T47D (cell line): ENCODE results near the gene ADH5.
"Not testable (repeated sequence)": the region's sequence is repeated elsewhere in the genome, so short reads cannot be mapped to it uniquely, and the experiment has no call there.

ENCODE experiments used
- DNase-seq, 2 experiments: peaks; one replicate each; pipeline versions ENCODE4 v3.0.0 to v3.0.0-alpha.2; 2011 to 2012; ENCODE audit warnings: low read depth in 1 of 2, low spot score in 1 of 2
- JUND ChIP-seq: IDR thresholded peaks from 2 replicates; pipeline ENCODE4 v1.6.1; 2012; ENCODE audit warnings: low read depth
- in situ Hi-C: cut with HindIII; loops from 2 replicates; pipeline ENCODE4 v1.10.0; 2016; ENCODE audit warnings: low sequenced_read_pairs, low pct_unique_long_range_greater_than_20kb

Gene ADH5

GRCh38 chr4:99078931-99079624 is 9.5 kb downstream of the ADH5 start:
- no peak for DNase-seq
- TF ChIP-seq JUND: no peak
- in situ Hi-C loops: no loop called here

DNA sequence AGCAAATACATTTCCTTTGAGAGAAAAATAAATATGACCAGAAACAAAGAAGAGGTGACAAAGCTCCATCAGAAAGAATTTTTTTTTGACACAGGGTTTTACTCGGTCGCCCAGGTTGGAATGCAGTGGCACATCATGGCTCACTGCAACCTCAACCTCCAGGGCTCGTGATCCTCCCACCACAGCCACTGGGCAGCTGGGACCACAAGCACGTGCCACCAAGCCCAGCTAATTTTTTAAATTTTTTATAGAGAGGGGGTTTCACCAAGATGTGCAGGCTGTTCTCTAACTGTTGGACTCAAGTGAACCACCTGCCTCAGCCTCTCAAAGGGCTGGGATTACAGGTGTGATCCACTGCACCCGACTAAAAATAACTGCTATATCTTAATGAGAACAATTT is 10.3 kb downstream of the ADH5 start:
- in situ Hi-C loops: no loop called here
- no peak for TF ChIP-seq JUND
- no peak for DNase-seq

DNA sequence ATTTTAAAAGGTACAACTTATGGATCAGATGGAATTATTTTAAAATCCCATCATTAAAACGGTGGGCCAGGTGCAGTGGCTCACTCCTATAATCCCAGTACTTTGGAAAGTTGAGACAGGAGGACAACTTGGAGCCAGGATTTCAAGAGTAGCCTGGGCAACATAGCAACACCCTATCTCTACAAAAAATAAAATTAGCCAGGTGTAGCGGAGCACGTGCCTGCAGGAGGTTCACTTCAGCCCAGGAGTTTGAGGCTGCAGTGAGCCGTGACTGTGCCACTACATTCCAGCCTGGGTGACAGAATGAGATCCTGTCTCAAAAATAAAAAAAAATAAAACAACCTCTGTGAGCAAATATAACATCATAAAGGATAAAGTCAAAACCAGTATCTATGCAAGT is 11.4 kb downstream of the ADH5 start:
- in situ Hi-C loops: no loop called here
- DNase-seq: no peak
- TF ChIP-seq JUND: no peak

GRCh38 chr4:99076292-99076976 is 12.2 kb downstream of the ADH5 start:
- no peak for DNase-seq
- TF ChIP-seq JUND: no peak
- in situ Hi-C loops: no loop called here

- in situ Hi-C loops: no loop called here
- TF ChIP-seq JUND: no peak
- DNase-seq: no peak
Measured at GRCh38 chr4:99074816-99075215, 13.8 kb downstream of the ADH5 start.

DNA sequence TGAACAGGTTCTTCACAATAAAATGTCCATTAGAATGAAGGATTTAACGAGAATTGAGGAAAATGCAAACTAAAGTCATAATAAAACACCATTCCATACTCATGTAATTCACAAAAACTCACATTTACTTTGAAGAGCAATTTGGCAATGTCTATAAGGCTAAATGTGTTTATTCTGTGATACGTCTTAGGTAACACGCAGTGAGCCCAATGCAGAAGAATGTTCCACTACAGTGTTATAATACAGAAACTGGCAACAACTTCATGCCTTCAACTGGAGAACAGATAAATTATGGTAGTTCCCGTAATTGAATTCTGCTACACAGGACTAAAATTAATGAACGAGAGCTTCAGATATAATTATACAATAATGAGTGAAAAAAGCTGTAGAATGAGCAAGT is 17.4 kb downstream of the ADH5 start:
- DNase-seq: no peak
- in situ Hi-C loops: no loop called here
- no peak for TF ChIP-seq JUND

DNA sequence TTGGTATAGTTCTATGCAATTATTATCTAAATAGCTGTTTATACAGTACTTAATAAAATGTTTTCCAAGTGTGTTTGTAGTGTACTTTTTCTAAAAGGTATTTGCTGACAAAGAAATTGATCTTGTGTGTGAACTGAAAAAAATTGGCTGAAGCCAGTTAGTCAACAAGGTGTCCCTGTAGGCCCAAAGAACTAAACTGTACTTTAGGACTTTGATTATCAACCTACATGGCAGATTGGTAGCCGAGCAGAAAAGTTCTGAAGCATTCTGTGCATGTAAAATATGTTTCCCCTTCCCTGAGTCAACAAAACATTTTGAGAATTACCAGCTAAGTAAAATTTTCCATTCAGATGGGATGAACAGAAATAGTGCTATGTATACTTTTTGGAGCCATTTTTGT is 21.0 kb downstream of the ADH5 start:
- in situ Hi-C loops: no loop called here
- TF ChIP-seq JUND: no peak

GRCh38 chr4:99065521-99065920 is 23.1 kb downstream of the ADH5 start:
- in situ Hi-C loops, DNase-seq: not testable (repeated sequence)

More for the DNA sequence above, 21.0 kb downstream of the ADH5 start:
- no peak for DNase-seq

- DNase-seq: no peak
- TF ChIP-seq JUND: no peak
- in situ Hi-C loops: no loop called here
Measured at GRCh38 chr4:99062120-99062519, 26.5 kb downstream of the ADH5 start.

- in situ Hi-C loops: no loop called here
- TF ChIP-seq JUND: no peak
- no peak for DNase-seq
Measured at GRCh38 chr4:99061048-99061700, 27.4 kb downstream of the ADH5 start.

DNA sequence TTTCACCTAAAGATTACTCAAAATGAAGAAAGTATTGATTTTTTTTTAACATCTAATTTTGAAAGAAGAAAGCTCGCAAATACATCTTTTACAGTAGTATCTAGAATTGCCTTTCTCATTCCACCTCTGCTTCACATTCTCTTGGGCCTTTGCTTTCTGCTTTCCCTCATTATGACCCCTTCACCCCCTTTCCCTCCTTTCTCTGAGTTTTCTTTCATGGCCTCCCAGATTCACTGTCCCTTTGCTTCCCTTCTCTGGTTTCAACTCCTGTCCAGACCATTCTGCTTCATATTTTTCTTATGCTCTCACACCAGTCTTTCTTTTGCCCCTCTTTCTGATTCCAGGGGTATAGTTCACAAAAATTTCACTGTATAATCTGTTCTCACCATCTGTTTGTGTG is 29.0 kb downstream of the ADH5 start:
- TF ChIP-seq JUND: no peak
- DNase-seq: no peak
- in situ Hi-C loops: no loop called here

DNA sequence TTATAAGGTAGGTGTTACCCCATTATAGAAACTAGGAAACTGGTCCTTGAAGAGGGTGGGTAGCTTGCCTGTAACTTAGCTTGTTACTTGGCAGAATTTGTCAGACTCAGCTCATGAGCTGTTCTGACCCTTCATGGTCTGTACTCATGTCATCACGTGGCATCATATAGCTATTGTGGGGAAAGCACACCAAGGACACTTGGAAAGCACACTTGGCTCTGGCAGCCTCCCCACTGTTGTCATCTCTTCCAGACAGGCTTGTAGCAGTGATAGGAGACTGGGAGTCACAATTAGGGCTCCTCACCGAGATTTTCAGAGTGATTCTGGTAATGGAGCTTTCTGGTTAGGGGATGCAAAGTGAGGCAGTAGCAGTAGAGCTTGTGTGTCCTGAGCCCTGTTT is 30.4 kb downstream of the ADH5 start:
- TF ChIP-seq JUND: no peak
- no peak for DNase-seq
- in situ Hi-C loops: no loop called here

GRCh38 chr4:99054428-99054994 is 34.1 kb downstream of the ADH5 start:
- no peak for TF ChIP-seq JUND
- DNase-seq: no peak
- in situ Hi-C loops: no loop called here
